Activated effector memory CD4-positive, alpha-beta T cell treated with anti-CD3 and anti-CD28 coated beads, Interleukin-2, amount 50 U/mL, for 16 hours (primary cell): ENCODE results near the gene BSG.
A peak's percentile ranks its signal among the peaks of the same experiment; 100 is the strongest.
"Not testable (repeated sequence)": the region's sequence is repeated elsewhere in the genome, so short reads cannot be mapped to it uniquely, and the experiment has no call there.

ENCODE experiments used
- DNase-seq: peaks from one replicate; pipeline ENCODE4 v3.0.0-alpha.2; 2020

Gene BSG

GRCh38 chr19:607301-608154, 35.1 kb downstream of the BSG start:
- no peak for DNase-seq

GRCh38 chr19:608155-609003, 36.0 kb downstream of the BSG start:
- DNase-seq: no peak

- no peak for DNase-seq
Measured at GRCh38 chr19:609004-609346, 36.6 kb downstream of the BSG start.

DNA sequence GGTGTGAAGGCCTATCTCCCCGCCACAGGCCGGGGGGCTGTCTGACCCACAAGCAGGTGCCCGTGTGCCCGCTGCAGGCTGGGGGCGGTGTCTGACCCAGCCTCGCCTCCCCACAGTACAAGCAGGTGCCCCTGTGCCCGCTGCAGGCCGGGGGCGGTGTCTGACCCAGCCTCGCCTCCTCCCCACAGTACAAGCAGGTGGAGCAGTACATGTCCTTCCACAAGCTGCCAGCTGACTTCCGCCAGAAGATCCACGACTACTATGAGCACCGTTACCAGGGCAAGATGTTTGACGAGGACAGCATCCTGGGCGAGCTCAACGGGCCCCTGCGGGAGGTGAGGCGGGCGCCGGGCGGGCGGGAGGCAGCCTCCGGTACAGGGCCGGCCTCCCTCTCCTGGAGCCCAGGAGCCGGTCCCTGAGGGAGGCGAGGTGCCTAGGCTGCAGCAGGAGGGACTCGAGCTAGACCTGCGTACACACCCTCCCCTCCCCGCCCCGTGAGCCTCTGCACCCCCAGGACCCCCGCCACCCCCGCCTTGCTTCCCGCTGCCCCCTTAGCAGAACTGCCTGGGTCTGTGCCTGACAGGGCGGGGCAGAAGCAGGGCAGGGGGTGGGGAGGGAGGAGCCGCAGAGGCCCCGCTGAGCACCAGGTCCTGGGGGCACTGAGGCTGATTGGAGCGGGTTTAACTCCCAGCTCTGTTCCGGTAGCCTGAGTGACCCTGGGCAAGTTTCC, 37.8 kb downstream of the BSG start:
- DNase-seq: peak; percentile 79

DNA sequence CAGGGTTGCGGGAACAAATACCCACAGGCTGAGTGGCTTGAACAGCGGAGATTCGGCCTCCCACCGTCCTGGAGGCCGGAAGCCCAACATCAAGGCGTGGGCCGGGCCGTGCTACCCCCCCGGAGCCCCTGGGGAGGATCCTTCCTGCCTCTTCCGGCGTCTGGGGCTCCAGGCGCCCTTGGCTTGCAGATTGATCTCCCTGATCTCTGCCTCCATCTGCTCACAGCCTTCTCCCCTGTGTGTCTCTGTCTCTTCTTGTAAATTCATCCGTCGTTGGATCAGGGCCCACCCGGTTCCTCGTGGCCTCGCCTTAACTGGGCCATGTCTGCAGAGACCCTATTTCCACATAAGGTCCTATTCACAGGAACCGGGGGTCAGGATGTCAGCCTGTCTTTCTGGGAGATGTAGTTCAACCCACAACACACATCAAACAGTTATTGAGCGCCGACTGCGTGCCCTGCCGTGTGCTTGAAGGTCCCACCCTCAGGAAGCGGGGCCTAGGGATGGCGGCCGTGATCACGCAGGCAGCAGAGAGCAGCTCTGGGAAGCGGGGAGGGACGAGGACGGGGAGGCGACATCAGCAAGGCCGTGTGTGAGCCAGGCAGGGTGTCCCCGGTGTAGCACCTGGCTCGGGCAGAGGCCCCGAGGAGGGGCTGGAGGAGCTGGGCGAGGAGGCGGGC, 38.5 kb downstream of the BSG start:
- DNase-seq: peak; percentile 86

DNA sequence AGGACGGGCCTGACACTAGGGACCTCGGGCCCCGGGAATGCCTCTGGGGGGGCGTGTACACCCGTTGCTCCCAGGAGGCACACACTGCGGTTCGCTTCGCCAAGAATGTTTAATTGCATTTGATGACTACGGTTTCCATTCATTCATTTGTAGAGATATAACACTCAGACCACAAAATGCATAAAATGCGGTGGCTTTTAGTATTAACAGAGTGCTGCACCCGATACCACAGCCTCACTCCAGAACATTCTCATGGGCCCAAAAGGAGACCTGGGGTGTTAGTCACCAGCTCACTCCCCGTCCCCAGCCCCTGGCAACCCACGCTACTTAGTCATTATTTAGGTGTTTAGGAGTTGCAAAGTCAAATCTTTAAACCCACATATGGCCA, 39.1 kb downstream of the BSG start:
- DNase-seq: peak; percentile 88

GRCh38 chr19:612941-613340, 40.5 kb downstream of the BSG start:
- DNase-seq: no peak

- DNase-seq: no peak
Measured at GRCh38 chr19:613732-614567, 41.6 kb downstream of the BSG start.

GRCh38 chr19:615619-616018, 43.2 kb downstream of the BSG start:
- no peak for DNase-seq

GRCh38 chr19:616062-616700, 43.8 kb downstream of the BSG start:
- no peak for DNase-seq

DNA sequence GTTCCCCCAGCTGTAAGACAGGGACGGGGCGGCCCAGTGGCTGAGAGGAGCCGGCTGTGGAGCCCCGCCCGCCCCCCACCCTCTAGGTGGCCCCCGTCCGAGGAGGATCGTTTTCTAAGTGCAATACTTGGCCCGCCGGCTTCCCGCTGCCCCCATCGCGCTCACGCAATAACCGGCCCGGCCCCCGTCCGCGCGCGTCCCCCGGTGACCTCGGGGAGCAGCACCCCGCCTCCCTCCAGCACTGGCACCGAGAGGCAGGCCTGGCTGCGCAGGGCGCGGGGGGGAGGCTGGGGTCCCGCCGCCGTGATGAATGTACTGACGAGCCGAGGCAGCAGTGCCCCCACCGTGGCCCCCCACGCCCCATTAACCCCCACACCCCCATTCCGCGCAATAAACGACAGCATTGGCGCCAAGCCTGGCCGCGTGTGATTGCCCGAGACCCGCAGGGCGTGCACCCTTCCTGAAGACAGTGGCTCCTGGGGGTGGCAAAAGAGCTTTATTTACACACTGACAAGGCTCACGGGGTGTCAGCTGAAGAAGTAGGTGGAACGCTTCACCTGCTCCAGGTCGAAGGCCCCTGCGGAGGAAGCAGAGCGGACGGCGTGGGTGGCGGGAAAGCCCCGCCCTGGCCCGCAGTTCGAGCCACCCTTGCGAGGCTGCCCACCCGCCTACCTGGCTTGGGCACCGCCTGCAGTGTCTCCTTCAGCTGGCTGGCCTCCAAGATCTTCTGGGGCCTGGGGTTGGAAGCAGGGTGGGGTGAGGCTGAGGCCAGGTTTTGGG, 44.5 kb downstream of the BSG start:
- no peak for DNase-seq

GRCh38 chr19:617551-618246, 45.3 kb downstream of the BSG start:
- no peak for DNase-seq

GRCh38 chr19:618247-618619, 45.8 kb downstream of the BSG start:
- DNase-seq: no peak

DNA sequence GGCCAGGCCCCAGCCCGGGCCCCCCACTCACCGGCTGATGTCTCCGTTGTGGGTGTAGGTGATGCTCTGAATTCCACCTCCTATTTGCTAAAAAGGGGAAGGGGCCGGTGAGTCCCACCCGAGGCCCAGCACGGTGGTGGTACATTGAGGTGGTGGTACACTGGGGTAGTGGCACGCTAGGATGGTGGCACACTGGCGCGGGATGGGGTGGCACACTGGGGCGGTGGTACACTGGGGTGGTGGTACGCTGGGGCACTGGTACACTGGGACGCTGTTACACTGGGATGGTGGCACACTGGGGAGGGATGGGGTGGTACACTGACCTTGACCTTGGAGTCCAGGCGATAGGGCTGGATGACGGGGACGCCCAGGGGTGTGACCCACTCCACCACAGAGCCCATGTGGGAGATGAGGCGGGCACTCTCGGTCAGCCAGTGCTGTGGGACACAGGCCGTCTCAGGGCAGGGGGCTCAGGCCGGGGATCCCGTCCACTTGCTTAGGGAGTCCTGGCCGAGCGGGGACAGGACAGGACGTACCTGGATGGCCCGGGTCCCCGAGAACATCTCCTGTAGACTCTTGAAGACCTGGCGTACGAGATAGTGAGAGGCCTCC, 46.4 kb downstream of the BSG start:
- no peak for DNase-seq

- no peak for DNase-seq
Measured at GRCh38 chr19:619286-620002, 47.0 kb downstream of the BSG start.

GRCh38 chr19:620166-620862, 47.9 kb downstream of the BSG start:
- DNase-seq: no peak

DNA sequence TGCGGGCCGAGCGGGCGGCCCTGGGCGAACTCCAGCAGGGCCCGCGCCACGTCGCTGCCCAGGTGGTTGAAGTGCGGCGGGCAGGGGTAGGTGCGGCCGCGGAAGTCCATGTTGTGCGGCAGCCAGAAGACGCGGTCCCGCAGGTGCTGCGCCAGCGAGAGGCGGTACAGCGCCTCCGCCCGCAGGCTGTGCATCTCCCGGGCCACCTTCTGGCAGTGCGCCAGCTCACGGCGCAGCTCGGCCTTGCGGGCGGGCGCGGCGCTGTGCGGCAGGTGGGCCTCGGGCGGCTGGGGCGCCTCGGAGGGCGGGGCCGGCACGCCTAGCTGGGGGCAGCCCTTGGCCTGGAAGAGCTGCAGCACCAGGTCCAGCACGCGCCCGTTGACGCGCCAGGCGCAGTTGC, 48.8 kb downstream of the BSG start:
- not testable (repeated sequence) for DNase-seq

DNA sequence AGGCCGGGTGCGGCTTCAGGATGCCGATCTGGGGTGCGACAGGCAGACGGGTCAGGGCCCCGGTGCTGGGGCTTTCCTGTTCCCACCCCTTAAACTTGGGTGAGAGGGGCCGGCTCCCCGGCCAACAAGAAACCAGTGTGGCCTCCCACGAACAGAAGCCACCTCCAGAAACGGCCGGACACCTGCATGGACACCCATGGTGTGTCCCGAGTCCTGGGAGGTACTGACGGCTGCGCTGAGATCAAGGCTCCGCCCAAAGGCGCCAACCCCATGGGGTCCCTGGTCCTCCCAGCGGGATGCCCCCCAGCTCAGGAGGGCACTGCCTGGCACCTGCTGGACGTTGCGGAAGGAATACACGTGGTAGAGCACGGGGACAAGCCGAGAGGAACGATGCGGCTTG, 49.4 kb downstream of the BSG start:
- DNase-seq: no peak
